NCI-H1048 (cell line): Measurements from ENCODE around the gene FAM200C.

Experiments
- DNase-seq: peaks from one replicate; lab custom pipeline; 2025; lab: John Stamatoyannopoulos, UW

FAM200C gene

DNA sequence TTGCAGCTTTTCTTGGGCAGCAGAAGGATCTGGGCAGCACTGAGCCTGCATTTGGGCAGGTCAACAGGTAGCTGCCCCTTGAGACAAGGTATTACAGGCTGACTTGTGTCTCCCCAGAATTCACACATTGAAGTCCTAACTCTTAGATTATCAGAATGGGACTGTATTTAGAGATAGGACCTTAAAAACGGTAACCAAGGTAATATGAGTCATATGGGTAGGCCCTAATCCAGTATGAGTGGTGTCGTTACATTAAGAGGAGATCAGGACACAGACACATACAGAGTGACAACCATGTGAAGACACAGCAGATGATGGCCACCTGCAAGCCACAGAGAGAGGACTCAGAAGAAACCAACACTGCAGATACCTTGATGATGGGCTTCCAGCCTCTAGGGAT is 32.6 kb downstream of the FAM200C start:
- DNase-seq, result no peak

DNA sequence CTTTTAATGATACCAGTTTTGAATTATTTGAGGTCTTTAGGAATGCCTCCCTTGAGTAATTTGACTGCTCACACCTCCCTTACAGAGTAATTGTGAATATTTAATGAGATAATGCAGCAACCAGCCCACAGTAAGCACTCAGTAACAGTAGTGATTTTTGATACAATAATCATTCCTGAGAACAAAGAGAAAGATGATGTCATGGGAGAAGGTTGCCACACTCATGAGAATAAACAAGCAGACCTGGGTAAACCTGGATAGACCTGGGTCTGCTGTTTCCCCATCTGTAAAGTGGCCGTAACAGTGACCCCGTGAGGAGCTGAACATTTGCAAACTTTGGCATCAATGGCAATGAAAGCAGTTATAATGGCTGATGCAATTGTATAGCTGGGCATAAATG is 33.6 kb downstream of the FAM200C start:
- no peak for DNase-seq

DNA sequence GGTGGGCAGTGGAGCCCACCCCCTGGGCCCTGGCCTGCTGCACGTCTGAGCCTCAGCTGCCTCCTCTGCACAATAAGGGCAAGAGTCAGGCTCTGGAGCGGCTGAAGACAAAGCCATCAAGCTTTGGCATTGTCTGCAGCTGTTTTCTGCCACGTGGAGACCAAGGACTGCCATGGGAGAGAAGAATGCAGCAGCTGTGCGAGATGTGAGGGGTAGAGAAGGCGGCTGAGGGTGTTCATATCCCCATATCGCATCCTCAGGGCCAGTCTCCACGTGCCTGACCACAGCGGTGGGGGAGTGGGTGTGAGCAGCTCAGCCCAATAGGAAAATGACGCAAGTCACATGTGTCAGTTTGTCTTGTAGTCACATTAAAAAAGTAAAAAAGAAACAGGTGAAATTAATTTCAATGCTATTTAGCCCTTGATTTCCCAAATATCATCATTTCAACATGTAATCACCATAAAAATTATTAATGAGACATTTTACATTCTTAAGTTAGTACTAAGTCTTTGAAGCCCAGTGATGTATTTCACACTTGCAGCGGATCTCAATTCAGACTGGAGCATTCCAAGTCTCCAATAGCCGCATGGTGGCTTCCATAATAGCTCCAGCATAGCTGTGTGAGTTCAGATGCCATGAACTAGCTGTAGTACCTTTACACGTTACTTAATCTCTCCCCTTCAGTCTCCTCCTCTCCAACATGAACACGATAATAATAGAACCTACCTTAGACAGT is 36.0 kb downstream of the FAM200C start:
- DNase-seq, result no peak

DNA sequence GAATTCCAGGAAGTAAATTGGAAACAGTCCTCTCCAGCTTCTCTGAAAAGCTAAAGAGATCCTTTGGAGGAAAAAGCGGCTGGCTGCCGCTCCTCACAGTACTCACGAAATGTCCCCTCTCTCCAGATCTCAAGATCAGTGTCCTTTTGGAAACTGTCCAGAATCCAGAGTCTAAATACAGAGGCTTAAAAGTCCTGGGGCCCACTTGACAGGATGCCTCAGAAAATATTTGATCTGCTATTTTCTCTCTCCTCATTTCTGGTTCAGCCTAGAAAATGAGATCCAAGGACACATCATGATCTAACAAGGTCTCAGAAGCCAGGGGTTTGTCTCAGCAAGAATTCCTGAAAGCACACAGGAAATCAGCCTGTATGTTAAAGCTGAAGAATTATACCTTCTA is 36.6 kb downstream of the FAM200C start:
- no peak for DNase-seq

DNA sequence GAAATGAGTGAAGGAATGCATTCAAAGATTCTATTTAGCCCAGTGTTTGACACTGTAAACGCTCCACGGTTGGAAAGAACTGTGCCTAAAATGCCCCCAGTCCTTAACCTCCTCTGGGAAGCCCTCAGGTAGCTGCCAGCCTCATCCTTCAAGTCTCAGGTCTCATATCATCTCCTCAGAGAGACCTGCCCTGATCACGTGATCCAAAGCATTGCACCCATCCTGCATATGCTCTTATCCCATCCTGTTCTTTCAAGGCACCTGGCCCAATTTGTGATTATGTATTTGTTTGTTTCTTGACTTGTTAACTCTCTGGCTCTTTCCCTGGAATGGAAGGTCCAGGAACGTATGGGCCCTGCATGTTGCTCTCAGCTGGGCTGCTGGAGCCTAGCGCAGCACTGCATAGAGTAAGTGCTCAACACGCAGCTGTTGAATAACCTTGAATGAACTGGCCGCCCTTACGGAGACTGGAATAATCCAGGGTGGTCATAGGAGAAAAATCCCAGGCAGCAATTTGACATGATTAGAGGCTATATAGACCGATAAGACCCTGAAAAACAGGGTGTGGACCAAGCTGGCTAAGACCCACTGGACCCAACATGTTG is 38.1 kb downstream of the FAM200C start:
- no peak for DNase-seq

DNA sequence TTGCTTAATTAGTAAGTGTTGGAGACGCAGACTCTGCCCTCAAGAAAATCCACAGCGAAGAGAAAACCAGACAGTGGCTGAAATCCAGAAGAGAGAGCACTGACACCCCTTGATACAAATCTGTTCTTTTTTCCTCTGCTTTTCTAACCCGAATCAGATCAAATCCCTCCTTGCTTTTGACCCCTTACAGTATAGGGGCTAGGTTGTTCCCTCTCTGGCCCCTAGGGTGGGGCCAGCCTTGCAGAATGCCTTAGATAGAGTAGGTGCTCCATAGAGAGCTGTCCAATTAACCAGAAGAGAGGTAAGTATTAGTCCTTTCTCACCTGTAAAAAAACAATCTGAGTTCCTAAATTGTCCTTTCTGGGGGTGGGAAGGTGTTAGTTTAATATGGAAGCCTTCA is 39.5 kb downstream of the FAM200C start:
- DNase-seq, result no peak

DNA sequence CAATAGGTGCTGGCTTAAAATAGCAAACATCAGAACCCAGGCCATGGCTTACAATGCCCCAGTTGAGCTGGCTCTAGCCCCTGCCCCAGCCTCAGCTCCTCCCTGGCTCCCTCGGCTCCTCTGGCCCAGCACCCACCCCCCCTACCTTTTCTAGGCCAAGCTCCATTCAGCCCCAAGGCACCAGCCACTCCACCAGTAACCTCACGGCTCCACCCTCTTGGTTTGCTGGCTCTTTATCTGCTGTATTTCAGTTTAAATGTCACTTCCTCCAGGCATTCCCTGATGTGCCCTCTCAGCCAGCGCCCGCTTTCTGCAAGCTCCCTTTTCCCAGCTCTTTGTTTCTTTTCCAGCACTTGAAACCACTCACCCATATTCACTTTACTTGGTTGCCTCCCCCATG is 40.0 kb downstream of the FAM200C start:
- DNase-seq, result no peak

DNA sequence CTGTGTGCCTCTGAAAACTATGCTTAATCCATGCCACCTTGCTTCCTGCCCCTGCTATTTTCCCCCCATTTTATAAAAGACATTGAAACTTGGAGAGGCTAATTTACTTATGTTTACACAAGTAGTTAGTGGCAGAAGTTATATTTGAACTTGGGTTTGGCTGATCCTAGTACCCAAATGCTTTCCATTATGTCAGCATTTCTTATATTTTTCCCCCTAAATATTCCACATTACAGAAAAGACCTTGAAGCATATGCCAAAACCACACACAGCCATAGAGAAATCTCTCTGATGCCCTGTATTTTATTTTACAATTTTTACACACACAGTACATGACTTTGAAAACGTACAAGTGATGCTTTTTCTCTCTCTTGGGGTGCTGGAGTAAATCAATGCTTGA is 40.6 kb downstream of the FAM200C start:
- DNase-seq, result no peak

DNA sequence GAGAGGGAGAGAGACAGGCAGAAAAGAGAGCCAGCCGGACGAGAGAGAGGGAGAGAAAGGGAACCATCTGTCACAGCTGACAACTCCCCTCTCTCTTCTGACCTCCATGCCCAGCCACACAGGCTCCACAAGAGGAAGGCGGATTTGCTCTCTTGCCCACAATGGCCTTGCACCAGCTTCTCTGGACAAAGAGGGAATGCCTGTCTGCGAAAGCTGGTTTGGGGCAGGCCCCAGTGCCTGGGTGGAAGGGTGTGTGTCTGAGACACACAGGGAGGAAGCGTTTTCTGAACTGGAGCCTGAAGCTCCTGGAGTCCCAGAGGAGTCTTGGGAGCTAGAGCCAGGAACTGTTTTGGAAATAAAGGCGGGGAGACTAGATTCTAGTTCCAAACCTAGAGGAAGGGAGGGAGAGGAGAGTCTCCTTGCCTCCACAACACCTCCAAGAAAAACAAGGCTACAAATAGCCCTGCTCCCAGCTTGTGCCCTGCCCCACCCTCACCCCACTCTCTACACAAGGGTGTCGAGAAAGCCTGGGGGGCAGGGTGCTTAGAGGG is 41.9 kb downstream of the FAM200C start:
- no peak for DNase-seq

DNA sequence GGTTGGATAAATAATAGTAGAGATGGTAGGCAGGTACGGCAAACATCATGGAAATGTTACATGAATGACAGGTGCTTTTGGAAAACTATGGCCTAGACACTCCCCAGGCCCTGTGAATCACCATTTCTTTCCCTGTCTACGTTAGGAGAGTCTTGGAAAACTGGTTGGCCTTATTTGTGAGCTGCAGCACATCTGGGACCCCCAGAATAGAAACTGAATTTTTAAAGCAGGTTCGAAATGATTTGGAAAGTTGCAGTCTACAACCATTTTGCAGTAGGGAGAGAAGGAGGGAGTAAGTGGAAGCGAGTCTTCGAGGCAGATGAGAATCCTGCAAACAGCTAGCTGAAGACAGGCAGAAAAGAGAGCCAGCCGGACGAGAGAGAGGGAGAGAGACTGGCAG is 42.5 kb downstream of the FAM200C start:
- DNase-seq, result no peak

DNA sequence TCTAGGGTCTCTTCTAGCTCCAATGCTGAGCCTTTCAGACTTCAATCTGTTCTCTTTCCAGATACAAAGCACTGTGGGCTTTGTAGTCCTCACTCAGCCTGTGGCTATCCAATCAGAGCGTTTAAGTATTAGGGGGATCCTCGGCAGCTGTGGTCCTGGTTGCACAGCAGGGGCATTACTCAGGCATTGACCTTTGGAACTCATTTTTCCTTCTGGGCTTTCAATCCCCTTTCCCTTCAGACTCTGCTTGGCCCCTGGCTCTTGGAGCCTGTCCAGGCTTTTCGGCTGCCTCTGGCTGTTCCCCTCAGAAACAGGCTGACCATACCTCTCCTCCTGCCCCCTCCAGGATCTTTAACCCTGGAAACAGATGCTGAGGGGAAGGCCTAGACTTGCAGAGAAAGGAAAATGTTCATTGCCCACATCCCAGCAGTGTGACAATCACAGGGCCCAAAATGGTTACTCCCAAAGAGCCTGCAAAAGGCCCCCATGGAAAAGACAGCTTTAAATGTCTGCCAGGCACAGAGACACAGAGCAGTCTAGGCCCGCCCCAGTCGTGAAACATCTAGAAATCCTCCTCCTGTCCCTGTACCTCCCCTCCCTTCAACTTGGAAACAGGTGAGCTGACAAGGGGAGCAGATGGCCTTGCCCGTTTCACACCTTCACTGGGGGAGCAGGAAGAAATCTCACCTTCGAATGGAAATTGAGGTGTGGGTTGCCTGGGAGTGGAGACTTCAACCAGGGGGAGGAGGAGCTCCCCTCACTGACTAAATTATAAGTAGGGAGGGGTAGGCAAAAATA is 43.1 kb downstream of the FAM200C start:
- no peak for DNase-seq

DNA sequence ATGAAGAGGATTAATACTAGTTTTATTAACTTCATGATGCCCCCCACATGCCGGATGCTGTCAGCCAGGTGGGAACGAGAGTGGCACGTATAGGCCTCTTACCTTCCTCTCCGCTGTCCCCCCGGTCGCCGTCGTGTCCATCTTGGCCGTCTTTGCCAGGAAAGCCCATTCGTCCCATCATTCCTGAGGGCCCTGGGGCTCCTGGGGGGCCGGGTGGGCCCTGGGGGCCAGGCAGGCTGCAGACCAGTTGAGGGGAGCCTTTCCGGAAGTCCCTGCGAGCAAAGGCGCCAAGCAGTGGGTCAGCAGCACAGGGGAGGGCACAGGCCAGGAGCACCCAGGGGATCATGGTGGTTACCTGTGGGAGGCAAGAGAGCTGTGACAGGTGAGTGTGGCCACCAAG is 45.2 kb downstream of the FAM200C start:
- no peak for DNase-seq

DNA sequence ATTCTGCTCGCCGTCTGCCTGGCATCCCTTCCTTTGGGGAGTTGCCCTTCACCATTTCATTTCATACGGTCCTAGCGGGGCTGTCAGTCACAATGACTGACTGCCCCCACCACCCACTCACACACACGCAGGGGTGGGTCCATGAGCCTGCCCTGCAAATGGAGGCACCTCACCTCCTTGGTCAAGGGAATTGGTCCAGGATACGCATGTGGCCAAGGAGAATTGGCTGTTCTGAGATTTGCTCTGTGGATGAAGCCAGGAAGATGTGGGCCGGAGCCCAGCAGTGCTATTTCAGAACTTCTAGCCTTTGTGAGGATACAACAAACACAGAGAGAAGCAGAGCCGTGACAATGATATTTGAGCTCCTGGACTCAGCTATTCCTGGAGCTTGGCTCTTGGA is 46.5 kb downstream of the FAM200C start:
- no peak for DNase-seq

DNA sequence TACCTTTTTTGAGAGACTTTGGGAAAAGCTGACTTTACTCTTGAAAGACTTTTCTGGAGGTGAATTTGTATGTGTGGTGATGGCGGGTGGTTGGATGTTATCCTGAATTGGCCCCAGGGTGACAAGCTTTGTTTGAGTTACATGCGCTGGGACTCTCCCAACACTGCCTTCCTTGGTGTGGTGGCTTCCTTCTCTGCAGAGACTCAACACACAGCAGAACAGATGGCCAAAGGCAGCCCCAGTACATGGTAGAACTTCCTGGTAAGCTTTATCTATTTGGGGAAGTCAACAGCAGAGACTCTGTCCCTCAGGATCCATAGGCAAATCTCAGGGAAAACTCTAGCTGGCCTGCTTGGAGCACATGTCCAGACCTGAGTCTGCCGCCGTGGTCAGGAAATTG is 47.5 kb downstream of the FAM200C start:
- no peak for DNase-seq

DNA sequence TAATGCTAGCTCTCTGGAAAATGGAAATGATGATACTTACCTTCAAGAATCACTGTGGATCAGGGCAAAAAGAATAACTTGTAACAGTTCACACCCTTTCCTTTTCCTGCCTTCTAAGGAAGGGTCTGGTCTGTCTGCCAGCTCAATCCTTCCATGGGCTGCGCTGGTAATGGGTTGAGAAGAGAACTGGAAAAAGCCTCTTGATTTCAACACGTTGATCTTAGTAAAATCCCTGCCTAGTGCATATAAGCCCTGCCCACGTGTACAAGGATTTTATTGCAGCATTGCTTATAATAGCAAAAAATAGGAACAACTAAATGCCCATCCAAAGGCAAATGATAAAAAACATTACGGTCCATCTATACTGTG is 49.9 kb downstream of the FAM200C start:
- no peak for DNase-seq

DNA sequence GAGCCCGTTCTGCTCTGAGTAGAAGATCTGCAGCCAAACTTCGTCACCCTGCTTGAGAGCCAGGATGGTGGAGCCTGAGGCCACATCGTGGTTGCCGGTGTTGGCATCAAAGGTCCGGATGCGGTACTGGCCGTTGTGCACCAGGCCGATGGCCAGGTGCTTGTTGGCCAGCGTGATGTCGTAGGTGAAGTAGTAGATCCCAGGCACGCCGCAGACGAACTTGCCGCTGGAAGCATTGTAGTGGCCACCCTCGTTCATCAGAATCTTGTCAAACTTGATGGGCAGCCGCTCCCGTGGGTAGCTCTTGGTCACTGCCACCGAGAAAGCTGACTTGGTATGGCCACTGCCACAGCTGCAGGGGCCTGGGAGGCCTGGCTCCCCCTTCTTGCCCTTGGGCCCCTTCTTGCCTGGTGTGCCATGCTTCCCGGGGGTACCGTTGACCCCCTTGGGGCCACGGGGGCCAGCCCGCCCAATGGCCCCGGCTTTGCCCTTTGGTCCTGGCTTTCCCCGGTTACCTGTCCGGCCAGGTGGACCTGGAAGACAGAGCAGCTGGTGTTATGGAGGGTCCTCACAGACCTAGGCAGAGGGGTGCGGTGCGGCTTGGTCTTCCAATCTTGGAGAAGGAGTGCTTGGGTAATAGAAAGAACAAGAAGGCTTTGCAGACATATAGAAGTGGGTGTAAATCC is 50.5 kb downstream of the FAM200C start:
- DNase-seq, result no peak

DNA sequence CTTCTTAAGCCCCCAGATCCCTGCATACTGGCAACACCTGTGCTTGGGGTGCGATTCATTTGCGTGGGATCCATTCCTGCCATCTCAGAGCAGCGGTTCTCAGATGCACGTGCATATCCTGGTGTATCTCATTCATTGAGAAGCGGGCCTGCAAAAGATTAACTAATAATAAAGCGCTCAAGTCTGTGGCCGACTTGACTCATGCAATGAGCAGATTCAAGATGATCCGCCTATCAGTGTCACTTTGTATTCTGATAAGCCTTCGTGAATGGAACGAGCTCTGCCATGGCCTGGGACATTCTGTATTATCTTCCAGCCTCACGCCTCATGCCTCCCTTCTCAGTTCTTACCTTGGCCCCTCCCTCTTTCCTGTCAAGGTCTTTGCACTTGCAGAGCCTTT is 51.8 kb downstream of the FAM200C start:
- DNase-seq, result no peak

DNA sequence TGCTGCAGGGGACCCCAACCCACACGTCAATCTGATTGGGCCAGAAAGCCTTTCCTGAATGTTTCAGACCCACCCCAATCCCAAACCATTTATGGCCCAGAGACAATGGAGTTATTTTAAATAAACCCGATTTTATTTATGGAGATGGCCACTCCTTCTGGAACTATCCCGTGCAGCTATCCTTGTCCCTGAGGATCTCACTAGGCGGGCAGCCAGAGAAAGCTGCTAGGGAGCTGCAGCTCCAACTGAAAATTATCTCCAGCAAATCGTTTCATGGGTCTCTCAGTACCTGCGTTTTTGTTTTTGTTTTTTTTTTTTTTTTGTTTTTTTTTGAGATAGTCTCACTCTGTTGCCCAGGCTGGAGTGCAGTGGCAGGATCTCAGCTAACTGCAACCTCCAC is 52.4 kb downstream of the FAM200C start:
- no peak for DNase-seq
